Progenitor cell of endocrine pancreas (in vitro differentiated cells): Measurements from ENCODE around the gene BMAL2. TPM values are rescaled to one million over a fixed set of nuclear protein-coding genes. Genes with fewer than 3 reads are reported as not detected.

ENCODE experiments used
- DNase-seq: peaks from one replicate; pipeline ENCODE4 v3.0.0; 2021; ENCODE audit warnings: low spot score; ENCODE audit not compliant: unreplicated experiment
- H3K27ac Mint-ChIP-seq: 2 replicates; pipeline ENCODE4 v1.8.0; 2021; ENCODE audit warnings: mild to moderate bottlenecking, moderate library complexity, mixed read lengths
- H3K27me3 Mint-ChIP-seq: 2 replicates; pipeline ENCODE4 v1.8.0; 2021; ENCODE audit warnings: mixed read lengths
- H3K36me3 Mint-ChIP-seq: 2 replicates; pipeline ENCODE4 v1.8.0; 2022; ENCODE audit warnings: mixed read lengths; ENCODE audit not compliant: insufficient read depth
- H3K4me1 Mint-ChIP-seq: 2 replicates; pipeline ENCODE4 v1.8.0; 2021; ENCODE audit warnings: low read depth, mixed read lengths
- H3K4me3 Mint-ChIP-seq: 2 replicates; pipeline ENCODE4 v1.8.0; 2021; ENCODE audit warnings: low read depth, mild to moderate bottlenecking, moderate library complexity, mixed read lengths
- H3K9me3 Mint-ChIP-seq: 2 replicates; pipeline ENCODE4 v1.8.0; 2021; ENCODE audit warnings: low read depth, mixed read lengths
- total RNA-seq: library from RNA; stranded (reverse); gene quantifications from 2 replicates; pipeline ENCODE4 v1.2.1, GENCODE V29; 2021
- TF ChIP-seq, protein P1 (sequence below): fragments of 200-600 bp; sonication (generic); IDR thresholded peaks from one replicate; pipeline ENCODE4 v1.5.0; 2021; ENCODE audit warnings: antibody characterized with exemption, mild to moderate bottlenecking; ENCODE audit not compliant: unreplicated experiment

The BMAL2 gene
- total RNA-seq, 1 donor from 2014 or later = 28.8 TPM

DNA sequence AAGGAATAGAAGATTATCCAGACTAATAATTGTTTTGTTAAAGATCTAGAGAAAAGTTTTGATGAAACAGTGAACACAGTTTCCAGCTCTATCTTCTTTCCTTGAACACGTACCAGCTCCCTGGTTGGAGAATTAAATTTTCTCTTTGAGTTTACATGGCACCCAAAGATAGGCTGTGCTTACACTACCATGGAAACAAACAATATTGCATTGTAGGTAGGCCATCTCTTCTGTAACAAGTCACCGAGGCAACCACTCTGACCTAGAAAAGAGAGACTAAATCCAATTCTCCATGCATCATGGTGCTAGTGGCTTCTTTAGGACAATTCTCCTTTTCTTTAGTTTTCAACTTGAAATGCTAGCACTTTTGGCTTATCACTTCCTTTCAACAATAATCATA, 9.9 kb downstream of the BMAL2 start:
- Mint-ChIP-seq H3K27ac (no peak overlapping the region), H3K4me1 (peaks cover 11% of the 10 kb centered on the region)

DNA sequence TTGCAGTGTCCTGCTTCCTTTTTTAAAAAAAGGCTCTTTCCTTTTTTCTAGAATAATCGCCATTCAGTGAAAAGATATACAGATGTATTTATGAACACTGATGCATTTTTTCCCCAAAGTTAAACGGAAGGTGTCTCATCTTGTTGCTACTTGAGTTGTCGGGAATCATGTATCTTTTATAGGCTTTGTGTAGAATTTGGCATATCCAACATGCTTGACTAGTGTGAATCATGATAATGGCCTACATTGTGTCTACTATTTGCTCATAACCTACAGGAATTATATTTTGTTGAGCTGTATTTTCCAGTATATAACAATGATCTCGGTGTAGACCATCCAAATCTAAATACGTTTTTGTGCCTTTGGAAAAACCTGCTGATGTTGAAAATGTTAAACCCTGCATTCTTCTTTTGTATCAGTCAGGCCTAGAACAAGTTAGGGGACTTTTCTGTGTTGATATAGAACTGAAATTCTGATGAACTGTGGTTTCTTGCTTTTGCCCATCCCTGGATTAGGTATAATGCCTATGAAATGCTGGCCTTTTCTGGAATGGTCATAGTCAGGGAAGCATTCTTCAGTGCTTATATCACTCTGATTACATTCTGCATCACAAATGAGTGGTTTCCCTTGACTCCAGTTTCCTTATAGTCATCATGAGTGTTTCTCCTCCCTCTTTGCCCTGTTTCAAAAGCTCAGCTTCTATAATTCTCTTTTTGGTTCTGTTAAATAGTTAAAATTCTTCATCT, 10.8 kb downstream of the BMAL2 start:
- Mint-ChIP-seq H3K4me1 (peaks cover 5% of the 10 kb centered on the region), H3K27ac (no peak overlapping the region), H3K4me3 (no peak overlapping the region), H3K27me3 (no peaks in the 10 kb centered on the region), H3K9me3 (peaks cover 15% of the 10 kb centered on the region), H3K36me3 (peaks cover 4% of the 10 kb centered on the region)
- DNase-seq = no peak
- TF ChIP-seq, protein P1, sequence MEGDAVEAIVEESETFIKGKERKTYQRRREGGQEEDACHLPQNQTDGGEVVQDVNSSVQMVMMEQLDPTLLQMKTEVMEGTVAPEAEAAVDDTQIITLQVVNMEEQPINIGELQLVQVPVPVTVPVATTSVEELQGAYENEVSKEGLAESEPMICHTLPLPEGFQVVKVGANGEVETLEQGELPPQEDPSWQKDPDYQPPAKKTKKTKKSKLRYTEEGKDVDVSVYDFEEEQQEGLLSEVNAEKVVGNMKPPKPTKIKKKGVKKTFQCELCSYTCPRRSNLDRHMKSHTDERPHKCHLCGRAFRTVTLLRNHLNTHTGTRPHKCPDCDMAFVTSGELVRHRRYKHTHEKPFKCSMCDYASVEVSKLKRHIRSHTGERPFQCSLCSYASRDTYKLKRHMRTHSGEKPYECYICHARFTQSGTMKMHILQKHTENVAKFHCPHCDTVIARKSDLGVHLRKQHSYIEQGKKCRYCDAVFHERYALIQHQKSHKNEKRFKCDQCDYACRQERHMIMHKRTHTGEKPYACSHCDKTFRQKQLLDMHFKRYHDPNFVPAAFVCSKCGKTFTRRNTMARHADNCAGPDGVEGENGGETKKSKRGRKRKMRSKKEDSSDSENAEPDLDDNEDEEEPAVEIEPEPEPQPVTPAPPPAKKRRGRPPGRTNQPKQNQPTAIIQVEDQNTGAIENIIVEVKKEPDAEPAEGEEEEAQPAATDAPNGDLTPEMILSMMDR = no peak

More for the DNA sequence above, 9.9 kb downstream of the BMAL2 start:
- peaks cover 15% of the 10 kb centered on the region for H3K9me3 Mint-ChIP-seq
- peaks cover 4% of the 10 kb centered on the region for H3K36me3 Mint-ChIP-seq
- no peak for DNase-seq
- TF ChIP-seq, protein P1 = no peak
- no peaks in the 10 kb centered on the region for H3K27me3 Mint-ChIP-seq
- no peak overlapping the region for H3K4me3 Mint-ChIP-seq

DNA sequence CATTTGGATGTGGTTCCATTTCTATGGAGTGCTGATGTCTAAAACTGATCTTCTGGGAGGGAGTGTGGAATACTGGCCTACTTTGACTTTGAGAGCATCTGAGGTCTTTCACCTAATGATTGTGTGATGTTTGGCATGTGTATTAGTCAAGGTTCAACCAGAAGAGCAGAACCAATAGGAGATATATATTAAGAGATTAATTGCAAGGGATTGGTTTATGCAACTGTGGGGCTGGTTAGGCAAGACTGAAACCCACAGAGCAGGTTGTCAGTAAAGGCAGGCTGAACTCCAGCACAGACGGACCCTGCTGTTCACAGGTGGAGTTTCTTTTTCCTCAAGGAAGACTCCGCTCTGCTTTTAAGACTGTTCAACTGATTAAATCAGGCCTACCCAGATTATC, 11.6 kb downstream of the BMAL2 start:
- TF ChIP-seq, protein P1 = no peak
- no peak for DNase-seq
- Mint-ChIP-seq H3K4me1 (peaks cover 4% of the 10 kb centered on the region), H3K27me3 (no peaks in the 10 kb centered on the region), H3K36me3 (peaks cover 4% of the 10 kb centered on the region), H3K27ac (no peak overlapping the region), H3K4me3 (no peak overlapping the region), H3K9me3 (peaks cover 15% of the 10 kb centered on the region)

DNA sequence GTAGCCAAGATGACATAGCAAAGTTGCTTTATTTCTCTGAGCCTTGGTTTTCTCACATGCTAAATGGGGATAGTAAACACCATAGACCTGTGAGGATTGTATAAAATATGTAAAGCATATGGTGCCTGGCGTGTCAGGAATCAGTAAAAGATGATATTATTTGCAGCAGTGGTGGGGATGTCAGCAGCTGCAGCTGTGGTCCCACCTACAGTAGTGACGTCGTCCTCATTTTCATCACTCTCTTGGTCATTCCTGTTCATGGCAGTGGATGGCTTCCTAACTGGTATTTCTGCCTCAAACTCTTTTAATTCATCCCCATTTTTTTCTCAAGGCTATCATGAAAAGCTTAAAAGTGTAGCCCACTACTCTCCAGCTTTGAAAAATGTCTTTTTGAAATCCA, 12.1 kb downstream of the BMAL2 start:
- H3K36me3 Mint-ChIP-seq = peaks cover 4% of the 10 kb centered on the region
- no peaks in the 10 kb centered on the region for H3K27me3 Mint-ChIP-seq
- H3K4me3 Mint-ChIP-seq = no peak overlapping the region
- no peak overlapping the region for H3K27ac Mint-ChIP-seq
- peaks cover 14% of the 10 kb centered on the region for H3K9me3 Mint-ChIP-seq
- DNase-seq = no peak
- TF ChIP-seq, protein P1 = no peak
- peaks cover 4% of the 10 kb centered on the region for H3K4me1 Mint-ChIP-seq

DNA sequence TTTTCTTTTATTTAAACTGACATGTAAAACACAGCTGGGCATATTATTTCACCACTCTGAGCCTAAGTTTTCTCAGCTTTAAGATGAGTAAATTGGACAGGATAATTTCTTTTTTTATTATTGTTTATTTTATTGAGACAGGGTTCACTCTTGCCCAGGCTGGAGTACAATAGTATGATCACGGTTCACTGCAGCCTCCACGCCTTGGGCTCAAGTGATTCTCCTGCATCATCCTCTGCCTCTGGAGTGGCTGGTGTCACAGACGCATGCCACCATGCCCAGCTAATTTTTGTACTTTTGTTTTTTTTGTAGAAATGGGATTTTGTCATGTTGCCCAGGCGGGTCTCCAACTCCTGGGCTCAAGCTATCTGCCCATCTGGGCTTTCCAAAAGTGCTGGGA, 12.7 kb downstream of the BMAL2 start:
- H3K4me3 Mint-ChIP-seq = no peak overlapping the region
- no peak overlapping the region for H3K27ac Mint-ChIP-seq
- peaks cover 4% of the 10 kb centered on the region for H3K4me1 Mint-ChIP-seq
- TF ChIP-seq, protein P1 = no peak
- peaks cover 7% of the 10 kb centered on the region for H3K9me3 Mint-ChIP-seq
- no peaks in the 10 kb centered on the region for H3K27me3 Mint-ChIP-seq
- H3K36me3 Mint-ChIP-seq = peaks cover 1% of the 10 kb centered on the region
- no peak for DNase-seq
